Measurements from ENCODE around the gene COLEC11.

The COLEC11 gene

GRCh38 chr2:3601561-3602271 is 6.8 kb downstream of the COLEC11 start:
- no peak for TF ChIP-seq CTCF (IDR thresholded peaks at IDR 0.05; ENCODE audit: control insufficient read depth, extremely low read depth, insufficient read depth)
- H3K4me3 ChIP-seq (ENCODE audit: low read depth, low read length): no peak overlapping the region
- no peak for DNase-seq (ENCODE audit: low read depth)

- no peak for DNase-seq (ENCODE audit: low read depth)
- TF ChIP-seq CTCF (IDR thresholded peaks at IDR 0.05; ENCODE audit: control insufficient read depth, extremely low read depth, insufficient read depth): no peak
- H3K4me3 ChIP-seq (ENCODE audit: low read depth, low read length): no peak overlapping the region
Observed at GRCh38 chr2:3602553-3603339, 7.8 kb downstream of the COLEC11 start.

- no peak for TF ChIP-seq CTCF (IDR thresholded peaks at IDR 0.05; ENCODE audit: control insufficient read depth, extremely low read depth, insufficient read depth)
- no peak for DNase-seq (ENCODE audit: low read depth)
- H3K4me3 ChIP-seq (ENCODE audit: low read depth, low read length): no peak overlapping the region
Observed at GRCh38 chr2:3603536-3604206, 8.8 kb downstream of the COLEC11 start.

GRCh38 chr2:3604207-3604877 is 9.4 kb downstream of the COLEC11 start:
- H3K4me3 ChIP-seq (ENCODE audit: low read depth, low read length): no peak overlapping the region
- no peak for TF ChIP-seq CTCF (IDR thresholded peaks at IDR 0.05; ENCODE audit: control insufficient read depth, extremely low read depth, insufficient read depth)
- no peak for DNase-seq (ENCODE audit: low read depth)

- H3K4me3 ChIP-seq (ENCODE audit: low read depth, low read length): no peak overlapping the region
- DNase-seq (ENCODE audit: low read depth): no peak
- no peak for TF ChIP-seq CTCF (IDR thresholded peaks at IDR 0.05; ENCODE audit: control insufficient read depth, extremely low read depth, insufficient read depth)
Observed at GRCh38 chr2:3604991-3605961, 10.4 kb downstream of the COLEC11 start.

GRCh38 chr2:3606028-3606369 is 11.1 kb downstream of the COLEC11 start:
- no peak for DNase-seq (ENCODE audit: low read depth)
- no peak overlapping the region for H3K4me3 ChIP-seq (ENCODE audit: low read depth, low read length)
- no peak for TF ChIP-seq CTCF (IDR thresholded peaks at IDR 0.05; ENCODE audit: control insufficient read depth, extremely low read depth, insufficient read depth)
